Liver (tissue), 9 donors: ENCODE data around the gene KRTAP2-3. TPM values are rescaled to one million over a fixed set of nuclear protein-coding genes. Genes with fewer than 3 reads are reported as not detected.

Experiments
- DNase-seq: peaks from one replicate; pipeline ENCODE4 v3.0.0-alpha.2; 2017; ENCODE audit warnings: low spot score
- H3K27ac ChIP-seq, 2 donors: one replicate each; pipeline ENCODE4 v1.7.0; 2013; ENCODE audit warnings: inconsistent platforms in 2 of 2, low read length in 2 of 2, control low read depth in 1 of 2, low read depth in 1 of 2, mild to moderate bottlenecking in 1 of 2
- H3K27me3 ChIP-seq, 4 donors: one replicate each; pipeline versions ENCODE4 v1.6.1 to v1.7.0; 2013; ENCODE audit warnings: low read length in 3 of 4, inconsistent platforms in 1 of 4, mild to moderate bottlenecking in 1 of 4, moderate library complexity in 1 of 4; ENCODE audit not compliant: control insufficient read depth in 4 of 4, insufficient read depth in 4 of 4
- H3K36me3 ChIP-seq, 4 donors: one replicate each; pipeline versions ENCODE4 v1.6.1 to v1.7.0; 2013; ENCODE audit warnings: low read length in 3 of 4, mild to moderate bottlenecking in 3 of 4, low read depth in 1 of 4, moderate library complexity in 1 of 4; ENCODE audit not compliant: control insufficient read depth in 4 of 4, insufficient read depth in 3 of 4
- H3K4me1 ChIP-seq, 4 donors: one replicate each; pipeline versions ENCODE4 v1.6.1 to v1.7.0; 2013; ENCODE audit warnings: low read length in 3 of 4, mild to moderate bottlenecking in 3 of 4, moderate library complexity in 1 of 4; ENCODE audit not compliant: control insufficient read depth in 4 of 4, insufficient read depth in 4 of 4
- H3K4me3 ChIP-seq, 3 donors: one replicate each; pipeline versions ENCODE4 v1.6.1 to v1.7.0; 2013; ENCODE audit warnings: low read length in 3 of 3, control low read depth in 1 of 3, low read depth in 1 of 3, mild to moderate bottlenecking in 1 of 3
- H3K9ac ChIP-seq, 2 donors: one replicate each; pipeline ENCODE4 v1.7.0; 2013; ENCODE audit warnings: low read length in 2 of 2, mild to moderate bottlenecking in 2 of 2, moderate library complexity in 2 of 2, control low read depth in 1 of 2, low read depth in 1 of 2
- H3K9me3 ChIP-seq, 4 donors: one replicate each; pipeline versions ENCODE4 v1.6.1 to v1.7.0; 2013; ENCODE audit warnings: low read length in 3 of 4; ENCODE audit not compliant: control insufficient read depth in 4 of 4
- ATF3 ChIP-seq: IDR thresholded peaks from 2 replicates; pipeline ENCODE4 v1.6.1; 2016; ENCODE audit warnings: antibody characterized with exemption
- CTCF ChIP-seq: fragments of 150-350 bp; IDR thresholded peaks from 2 replicates; pipeline ENCODE4 v1.5.1; 2017; ENCODE audit warnings: improper control_type of control experiment, low read depth, low read length; ENCODE audit not compliant: missing input control
- EGR1 ChIP-seq, 2 donors: IDR thresholded peaks; 2 replicates each; pipeline ENCODE4 v1.6.1; 2016 to 2018; ENCODE audit warnings: antibody characterized with exemption in 2 of 2, low read depth in 2 of 2
- FOXA1 ChIP-seq: IDR thresholded peaks from 2 replicates; pipeline ENCODE4 v1.6.1; 2016; ENCODE audit warnings: antibody characterized with exemption
- FOXA2 ChIP-seq: IDR thresholded peaks from 2 replicates; pipeline ENCODE4 v1.6.1; 2016; ENCODE audit warnings: antibody characterized with exemption
- GABPA ChIP-seq, 2 donors: IDR thresholded peaks in 1 of 2; conservative IDR thresholded peaks in 1 of 2; 2 replicates each; pipeline ENCODE4 v1.6.1; 2016; ENCODE audit warnings: antibody characterized with exemption in 2 of 2, mild to moderate bottlenecking in 1 of 2, moderate library complexity in 1 of 2
- HNF4A ChIP-seq, 2 donors: conservative IDR thresholded peaks; 2 replicates each; pipeline ENCODE4 v1.6.1; 2016; ENCODE audit warnings: antibody characterized with exemption in 2 of 2, mild to moderate bottlenecking in 2 of 2
- HNF4G ChIP-seq: IDR thresholded peaks from 2 replicates; pipeline ENCODE4 v1.6.1; 2016; ENCODE audit warnings: antibody characterized with exemption
- MAX ChIP-seq: IDR thresholded peaks from 2 replicates; pipeline ENCODE4 v1.6.1; 2016; ENCODE audit warnings: antibody characterized with exemption
- NR2F2 ChIP-seq: IDR thresholded peaks from 2 replicates; pipeline ENCODE4 v1.6.1; 2016; ENCODE audit warnings: antibody characterized with exemption
- RAD21 ChIP-seq, 2 donors: IDR thresholded peaks; 2 replicates each; pipeline ENCODE4 v1.6.1; 2016; ENCODE audit warnings: antibody characterized with exemption in 2 of 2, mild to moderate bottlenecking in 2 of 2
- REST ChIP-seq: IDR thresholded peaks from 2 replicates; pipeline ENCODE4 v1.6.1; 2016; ENCODE audit warnings: antibody characterized with exemption, mild to moderate bottlenecking
- SP1 ChIP-seq: IDR thresholded peaks from 2 replicates; pipeline ENCODE4 v1.6.1; 2018; ENCODE audit warnings: antibody characterized with exemption, mild to moderate bottlenecking
- TAF1 ChIP-seq: conservative IDR thresholded peaks from 2 replicates; pipeline ENCODE4 v1.6.1; 2016; ENCODE audit warnings: antibody characterized with exemption, mild to moderate bottlenecking
- YY1 ChIP-seq: IDR thresholded peaks from 2 replicates; pipeline ENCODE4 v1.6.1; 2016; ENCODE audit warnings: antibody characterized with exemption, mild to moderate bottlenecking
- ZBTB33 ChIP-seq: IDR thresholded peaks from 2 replicates; pipeline ENCODE4 v1.6.1; 2016; ENCODE audit warnings: antibody characterized with exemption
- WGBS: extraction: QIAGEN DNeasy Blood & Tissue Kit; methylation state at CpG from one replicate; pipeline ENCODE4 v1.1.7; 2013; 5-methylcytosine and 5-hydroxymethylcytosine counted together
- polyA plus RNA-seq, 2 donors: library from polyadenylated mRNA; stranded (reverse) in 1 of 2; unstranded in 1 of 2; fragments of 200-250 nt in 1 of 2; fragments of >200 nt in 1 of 2; fragmentation: Nextera tagmentation in 1 of 2; extraction: Ambion mirVana in 1 of 2; gene quantifications; one replicate each; pipeline versions ENCODE4 v1.2.1 to v1.2.3, GENCODE V29; 2013 to 2015
- total RNA-seq, 2 donors: library from RNA; depleted of rRNA; stranded (reverse); fragments of >200 nt; gene quantifications; one replicate each; pipeline ENCODE4 v1.2.3, GENCODE V29; 2014
- donor health status: healthy.
- donor health status: healthy.
- donor health status: healthy.
- donor health status: healthy.
- donor health status: healthy.

KRTAP2-3 gene
- total and polyA plus RNA-seq, 4 donors, result not detected

GRCh38 chr17:41064301-41064700, 4.4 kb upstream of the KRTAP2-3 start (continued):
- TF ChIP-seq ATF3, result no peak
- no peak for TF ChIP-seq EGR1 (IDR thresholded peaks at IDR 0.05; ENCODE audit: low read depth in 2 of 2)
- TF ChIP-seq RAD21 (IDR thresholded peaks at IDR 0.05), result no peak
- no peak for TF ChIP-seq FOXA2
- TF ChIP-seq MAX, result no peak
- TF ChIP-seq HNF4A (conservative IDR thresholded peaks at IDR 0.05), result no peak
- TF ChIP-seq TAF1, result no peak
- TF ChIP-seq GABPA (IDR thresholded peaks at IDR 0.05 in 1 of 2, conservative IDR thresholded peaks at IDR 0.05 in 1 of 2), result no peak
- TF ChIP-seq ZBTB33, result no peak

GRCh38 chr17:41063449-41063848, 3.5 kb upstream of the KRTAP2-3 start:
- WGBS, result 77% methylated on average over 4 of the region's 4 CpGs
- Histone ChIP-seq H3K27ac (no peak overlapping the region), H3K27me3 (peaks cover 0 to 9% (median 0%) of the 10 kb centered on the region in 4 donors), H3K9ac (no peak overlapping the region), H3K4me3 (no peak overlapping the region), H3K36me3 (no peaks in the 10 kb centered on the region), H3K9me3 (no peaks in the 10 kb centered on the region), H3K4me1 (no peaks in the 10 kb centered on the region)
- no peak for DNase-seq
- TF ChIP-seq ATF3 (no peak), FOXA2 (no peak), EGR1 (IDR thresholded peaks at IDR 0.05; ENCODE audit: low read depth in 2 of 2) (no peak), TAF1 (no peak), CTCF (no peak), NR2F2 (no peak), YY1 (no peak), MAX (no peak), RAD21 (IDR thresholded peaks at IDR 0.05) (no peak), HNF4A (conservative IDR thresholded peaks at IDR 0.05) (no peak), SP1 (no peak), GABPA (IDR thresholded peaks at IDR 0.05 in 1 of 2, conservative IDR thresholded peaks at IDR 0.05 in 1 of 2) (no peak), ZBTB33 (no peak), HNF4G (no peak), FOXA1 (no peak), REST (no peak)
